HPDE6-E6E7 (cell line): ENCODE data around the gene WASHC3.
"Not testable (repeated sequence)": the region's sequence is repeated elsewhere in the genome, so short reads cannot be mapped to it uniquely, and the experiment has no call there.

ENCODE experiments used
- DNase-seq: peaks from one replicate; pipeline ENCODE4 v3.0.0; 2011; ENCODE audit warnings: missing footprints; ENCODE audit errors: extremely low spot score

Gene WASHC3

GRCh38 chr12:102061560-102062418 lies at the start of gene WASHC3:
Gene WASHC3, minus strand, starts transcription at chr12:102061991. Its CDS starts 29 bp downstream, at chr12:102061962.
- DNase-seq: peak; percentile 85

GRCh38 chr12:102110782-102111181 lies 49.0 kb upstream of the WASHC3 start:
- DNase-seq: no peak

- DNase-seq: no peak
Observed at GRCh38 chr12:102107970-102108369, 46.2 kb upstream of the WASHC3 start.

- no peak for DNase-seq
Observed at GRCh38 chr12:102106905-102107304, 45.1 kb upstream of the WASHC3 start.

- no peak for DNase-seq
Observed at GRCh38 chr12:102096855-102097254, 35.1 kb upstream of the WASHC3 start.

GRCh38 chr12:102095677-102096263 lies 34.0 kb upstream of the WASHC3 start:
- no peak for DNase-seq

- DNase-seq: no peak
Observed at GRCh38 chr12:102093319-102093718, 31.5 kb upstream of the WASHC3 start.

GRCh38 chr12:102089228-102089835 lies 27.5 kb upstream of the WASHC3 start:
- DNase-seq: not testable (repeated sequence)

GRCh38 chr12:102080842-102081241 lies 19.1 kb upstream of the WASHC3 start:
- no peak for DNase-seq

- DNase-seq: not testable (repeated sequence)
Observed at GRCh38 chr12:102072092-102072491, 10.3 kb upstream of the WASHC3 start.

GRCh38 chr12:102069707-102070106 lies 7.9 kb upstream of the WASHC3 start:
- DNase-seq: no peak

GRCh38 chr12:102067574-102068258 lies 5.9 kb upstream of the WASHC3 start:
- DNase-seq: no peak

- no peak for DNase-seq
Observed at GRCh38 chr12:102064476-102064875, 2.7 kb upstream of the WASHC3 start.

- DNase-seq: no peak
Observed at GRCh38 chr12:102063069-102063468, 1.3 kb upstream of the WASHC3 start.

GRCh38 chr12:102062419-102062806 lies 622 bp upstream of the WASHC3 start:
- DNase-seq: no peak

- peak; percentile 7 for DNase-seq
Observed at GRCh38 chr12:102061096-102061559, 663 bp downstream of the WASHC3 start.

- no peak for DNase-seq
Observed at GRCh38 chr12:102059343-102059742, 2.4 kb downstream of the WASHC3 start.

GRCh38 chr12:102054345-102054744 lies 7.4 kb downstream of the WASHC3 start:
- no peak for DNase-seq

GRCh38 chr12:102053062-102053349 lies 8.8 kb downstream of the WASHC3 start:
- DNase-seq: no peak

- no peak for DNase-seq
Observed at GRCh38 chr12:102052192-102053061, 9.4 kb downstream of the WASHC3 start.

GRCh38 chr12:102051431-102051965 lies 10.3 kb downstream of the WASHC3 start:
- no peak for DNase-seq
